IMR-90 (cell line): Measurements from ENCODE around the gene IRX1.

Experiments used
- BHLHE40 ChIP-seq: fragments of 150-350 bp; IDR thresholded peaks from 2 replicates; pipeline ENCODE4 v1.6.1; 2016; ENCODE audit warnings: mild to moderate bottlenecking, low read depth, low read length
- CEBPB ChIP-seq: IDR thresholded peaks from 2 replicates; pipeline ENCODE4 v1.6.1; 2012; ENCODE audit warnings: low read depth, low read length, improper control_type of control experiment
- CHD1 ChIP-seq: IDR thresholded peaks from 2 replicates; pipeline ENCODE4 v1.6.1; 2012; ENCODE audit warnings: low read depth, low read length, improper control_type of control experiment
- CTCF ChIP-seq: conservative IDR thresholded peaks from 2 replicates; pipeline ENCODE4 v1.5.1; 2012; ENCODE audit warnings: mild to moderate bottlenecking, low read depth, low read length, improper control_type of control experiment
- ELK1 ChIP-seq: fragments of 150-350 bp; IDR thresholded peaks from 2 replicates; pipeline ENCODE4 v1.6.1; 2016; ENCODE audit warnings: low read depth, mild to moderate bottlenecking, low read length, moderate library complexity, borderline replicate concordance
- MAFK ChIP-seq: IDR thresholded peaks from 2 replicates; pipeline ENCODE4 v1.6.1; 2012; ENCODE audit warnings: low read depth, low read length, improper control_type of control experiment
- MAZ ChIP-seq: IDR thresholded peaks from 2 replicates; pipeline ENCODE4 v1.6.1; 2012; ENCODE audit warnings: low read depth, mild to moderate bottlenecking, low read length, improper control_type of control experiment, moderate library complexity, borderline replicate concordance
- MXI1 ChIP-seq: IDR thresholded peaks from 2 replicates; pipeline ENCODE4 v1.6.1; 2012; ENCODE audit warnings: low read depth, mild to moderate bottlenecking, low read length, moderate library complexity, borderline replicate concordance
- NFE2L2 ChIP-seq: fragments of 150-350 bp; IDR thresholded peaks from 2 replicates; pipeline ENCODE4 v1.6.1; 2016; ENCODE audit warnings: low read depth, mild to moderate bottlenecking, low read length
- POLR2A ChIP-seq: IDR thresholded peaks from 2 replicates; pipeline ENCODE4 v1.6.1; 2012; ENCODE audit warnings: mild to moderate bottlenecking, low read depth, low read length
- RCOR1 ChIP-seq: IDR thresholded peaks from 2 replicates; pipeline ENCODE4 v1.6.1; 2012; ENCODE audit warnings: mild to moderate bottlenecking, low read length, improper control_type of control experiment; ENCODE audit not compliant: insufficient replicate concordance
- RFX5 ChIP-seq: IDR thresholded peaks from 2 replicates; pipeline ENCODE4 v1.8.0; 2012; ENCODE audit warnings: low read depth, mild to moderate bottlenecking, low read length, moderate library complexity

DNA sequence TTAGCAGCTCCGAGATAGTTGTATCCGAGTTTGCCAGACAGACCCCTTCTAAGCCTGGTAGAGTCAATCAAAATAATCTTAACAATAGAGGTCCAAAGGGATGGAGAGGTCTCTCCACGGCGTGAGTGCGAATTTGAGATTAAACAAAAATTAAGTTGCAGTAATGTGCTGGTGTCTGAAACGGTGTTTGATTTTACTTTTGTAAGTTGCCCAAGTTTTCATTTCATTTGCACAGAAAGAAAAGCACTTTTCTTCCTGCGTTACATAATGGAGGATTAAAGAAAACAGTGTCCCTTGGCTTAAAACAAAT is 1.2 kb downstream of the IRX1 start:
- TF ChIP-seq CTCF (no peak), RCOR1 (no peak), POLR2A (no peak), RFX5 (no peak), MAFK (no peak), NFE2L2 (no peak), CEBPB (no peak), CHD1 (no peak), ELK1 (no peak), MAZ (no peak), BHLHE40 (no peak), MXI1 (no peak)
